Dedifferentiated amniotic fluid mesenchymal stem cell (primary cell): ENCODE results near the gene CHST1.

ENCODE experiments used
- DNase-seq: peaks from one replicate; pipeline ENCODE4 v3.0.0-alpha.2; 2016; ENCODE audit errors: extremely low spot score

Gene CHST1

GRCh38 chr11:45644981-45645889, 20.2 kb downstream of the CHST1 start:
- no peak for DNase-seq

- no peak for DNase-seq
These were observed 21.7 kb downstream of the CHST1 start for GRCh38 chr11:45643598-45644260.

- DNase-seq: no peak
These were observed 23.5 kb downstream of the CHST1 start for GRCh38 chr11:45641961-45642360.

GRCh38 chr11:45638051-45638450, 27.4 kb downstream of the CHST1 start:
- DNase-seq: no peak

GRCh38 chr11:45635907-45636306, 29.5 kb downstream of the CHST1 start:
- no peak for DNase-seq

GRCh38 chr11:45625611-45626010, 39.8 kb downstream of the CHST1 start:
- no peak for DNase-seq

- no peak for DNase-seq
These were observed 41.3 kb downstream of the CHST1 start for GRCh38 chr11:45624095-45624494.

GRCh38 chr11:45622861-45623260, 42.6 kb downstream of the CHST1 start:
- DNase-seq: no peak

GRCh38 chr11:45622283-45622682, 43.1 kb downstream of the CHST1 start:
- DNase-seq: no peak

GRCh38 chr11:45621588-45621987, 43.8 kb downstream of the CHST1 start:
- no peak for DNase-seq

GRCh38 chr11:45620243-45620642, 45.2 kb downstream of the CHST1 start:
- no peak for DNase-seq

- DNase-seq: no peak
These were observed 46.5 kb downstream of the CHST1 start for GRCh38 chr11:45618897-45619296.

GRCh38 chr11:45617871-45618601, 47.4 kb downstream of the CHST1 start:
- DNase-seq: no peak

GRCh38 chr11:45616802-45617549, 48.4 kb downstream of the CHST1 start:
- no peak for DNase-seq

- DNase-seq: no peak
These were observed 50.1 kb downstream of the CHST1 start for GRCh38 chr11:45615182-45615792.

- DNase-seq: no peak
These were observed 51.1 kb downstream of the CHST1 start for GRCh38 chr11:45614196-45614828.

GRCh38 chr11:45610627-45611026, 54.8 kb downstream of the CHST1 start:
- no peak for DNase-seq

- DNase-seq: no peak
These were observed 55.5 kb downstream of the CHST1 start for GRCh38 chr11:45609902-45610301.

- no peak for DNase-seq
These were observed 56.1 kb downstream of the CHST1 start for GRCh38 chr11:45609337-45609736.

- DNase-seq: no peak
These were observed 57.4 kb downstream of the CHST1 start for GRCh38 chr11:45607995-45608394.
